ENCODE measurements around the gene TXK. TPM values are rescaled to one million over a fixed set of nuclear protein-coding genes. Genes with fewer than 3 reads are reported as not detected.

The TXK gene
- total and polyA plus RNA-seq, 3 donors from 2014 or later = 3.1 to 5.9 (median 3.6) TPM

DNA sequence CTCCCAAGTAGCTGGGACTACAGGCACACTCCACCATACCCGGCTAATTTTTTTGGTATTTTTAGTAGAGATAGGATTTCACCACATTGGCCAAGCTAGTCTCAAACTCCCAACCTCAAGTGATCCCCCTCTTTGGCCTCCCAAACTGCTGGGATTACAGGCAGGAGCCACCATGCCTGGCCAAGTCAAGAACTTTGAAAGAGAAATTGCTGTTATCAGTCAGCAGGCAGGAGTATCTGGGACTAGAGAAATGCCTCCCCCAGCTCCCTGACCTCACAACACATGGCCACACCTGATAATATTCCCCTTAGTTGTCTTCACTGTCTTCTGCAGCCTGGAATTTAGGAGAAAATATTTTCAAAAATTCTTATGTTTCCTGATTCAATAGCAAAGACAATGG lies 7.4 kb downstream of the TXK start:
- no peak for DNase-seq
- no peaks in the 10 kb centered on the region for H3K4me1 ChIP-seq
- 86 to 94% methylated on average over 1 of the region's 1 CpG for WGBS, 2 donors
- no peak overlapping the region for H3K4me3 ChIP-seq
- no peak overlapping the region for H3K27ac ChIP-seq
- no peaks in the 10 kb centered on the region for H3K36me3 ChIP-seq (ENCODE audit: low read depth, missing control alignments)
- TF ChIP-seq, protein P1, sequence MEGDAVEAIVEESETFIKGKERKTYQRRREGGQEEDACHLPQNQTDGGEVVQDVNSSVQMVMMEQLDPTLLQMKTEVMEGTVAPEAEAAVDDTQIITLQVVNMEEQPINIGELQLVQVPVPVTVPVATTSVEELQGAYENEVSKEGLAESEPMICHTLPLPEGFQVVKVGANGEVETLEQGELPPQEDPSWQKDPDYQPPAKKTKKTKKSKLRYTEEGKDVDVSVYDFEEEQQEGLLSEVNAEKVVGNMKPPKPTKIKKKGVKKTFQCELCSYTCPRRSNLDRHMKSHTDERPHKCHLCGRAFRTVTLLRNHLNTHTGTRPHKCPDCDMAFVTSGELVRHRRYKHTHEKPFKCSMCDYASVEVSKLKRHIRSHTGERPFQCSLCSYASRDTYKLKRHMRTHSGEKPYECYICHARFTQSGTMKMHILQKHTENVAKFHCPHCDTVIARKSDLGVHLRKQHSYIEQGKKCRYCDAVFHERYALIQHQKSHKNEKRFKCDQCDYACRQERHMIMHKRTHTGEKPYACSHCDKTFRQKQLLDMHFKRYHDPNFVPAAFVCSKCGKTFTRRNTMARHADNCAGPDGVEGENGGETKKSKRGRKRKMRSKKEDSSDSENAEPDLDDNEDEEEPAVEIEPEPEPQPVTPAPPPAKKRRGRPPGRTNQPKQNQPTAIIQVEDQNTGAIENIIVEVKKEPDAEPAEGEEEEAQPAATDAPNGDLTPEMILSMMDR (IDR thresholded peaks at IDR 0.05) = no peak
- no peak for TF ChIP-seq POLR2A (IDR thresholded peaks at IDR 0.05)
- intact Hi-C loops (cut with DNase I; ENCODE audit: low total_unique reads) = no loop called here
- H3K9me3 ChIP-seq = no peaks in the 10 kb centered on the region
- no peaks in the 10 kb centered on the region for H3K27me3 ChIP-seq

DNA sequence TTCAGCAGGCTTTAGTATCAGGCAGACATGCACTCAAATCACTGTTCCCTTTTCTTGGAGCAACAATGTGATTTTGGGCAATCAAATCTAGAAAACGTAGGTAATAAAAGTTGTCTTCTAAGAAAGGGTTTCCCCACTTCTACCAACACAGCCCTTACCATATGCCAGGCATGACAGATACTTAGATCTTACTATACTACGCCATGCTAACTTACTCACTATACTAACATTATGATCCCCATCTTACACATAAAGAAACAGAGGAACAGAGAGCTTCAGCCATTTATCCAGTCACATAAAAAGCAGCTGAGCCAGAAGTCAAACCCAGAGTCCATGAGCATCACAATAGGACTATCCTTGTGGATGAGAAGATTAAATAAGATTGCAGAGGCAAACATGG lies 9.2 kb downstream of the TXK start:
- no peak overlapping the region for H3K27ac ChIP-seq
- H3K36me3 ChIP-seq (ENCODE audit: low read depth, missing control alignments) = no peaks in the 10 kb centered on the region
- H3K27me3 ChIP-seq = no peaks in the 10 kb centered on the region
- TF ChIP-seq POLR2A (IDR thresholded peaks at IDR 0.05) = no peak
- TF ChIP-seq, protein P1 (IDR thresholded peaks at IDR 0.05) = no peak
- H3K9me3 ChIP-seq = no peaks in the 10 kb centered on the region
- DNase-seq = no peak
- no peak overlapping the region for H3K4me3 ChIP-seq
- no peaks in the 10 kb centered on the region for H3K4me1 ChIP-seq
- intact Hi-C loops (cut with DNase I; ENCODE audit: low total_unique reads) = no loop called here
- WGBS, 2 donors = 66 to 78% methylated on average over 2 of the region's 2 CpGs

DNA sequence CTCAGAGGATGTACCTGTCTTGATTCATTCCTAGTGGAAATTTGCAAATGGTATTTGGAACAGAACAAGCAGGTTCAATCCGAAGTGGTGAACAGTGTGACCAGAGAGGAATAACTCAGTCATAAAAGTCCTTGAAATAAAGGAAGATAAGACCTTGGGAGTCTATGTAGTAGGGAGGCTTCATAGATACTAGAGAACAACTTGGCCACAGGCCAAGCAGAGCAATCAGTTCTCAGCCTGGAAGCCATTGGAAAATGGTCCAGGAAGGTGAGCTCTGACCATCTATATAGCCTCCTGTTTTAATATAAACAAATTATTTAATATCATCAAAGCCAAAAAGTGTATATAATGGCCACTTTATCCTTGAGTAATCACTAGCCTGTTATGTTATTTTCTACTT lies 11.3 kb downstream of the TXK start:
- intact Hi-C loops (cut with DNase I; ENCODE audit: low total_unique reads) = no loop called here
- H3K9me3 ChIP-seq = no peaks in the 10 kb centered on the region
- DNase-seq = peak; percentile 25
- TF ChIP-seq, protein P1 (IDR thresholded peaks at IDR 0.05) = no peak
- no peak for TF ChIP-seq POLR2A (IDR thresholded peaks at IDR 0.05)
- H3K4me1 ChIP-seq = no peaks in the 10 kb centered on the region
- no peaks in the 10 kb centered on the region for H3K27me3 ChIP-seq
- H3K4me3 ChIP-seq = no peak overlapping the region
- WGBS, 2 donors = 39 to 50% methylated on average over 1 of the region's 1 CpG
- no peak overlapping the region for H3K27ac ChIP-seq
- H3K36me3 ChIP-seq (ENCODE audit: low read depth, missing control alignments) = no peaks in the 10 kb centered on the region

- WGBS, 2 donors = 96 to 97% methylated on average over 2 of the region's 2 CpGs
- H3K9me3 ChIP-seq = no peaks in the 10 kb centered on the region
- H3K27me3 ChIP-seq = no peaks in the 10 kb centered on the region
- no peaks in the 10 kb centered on the region for H3K36me3 ChIP-seq (ENCODE audit: low read depth, missing control alignments)
- no peak overlapping the region for H3K4me3 ChIP-seq
- intact Hi-C loops (cut with DNase I; ENCODE audit: low total_unique reads) = no loop called here
- no peak for TF ChIP-seq POLR2A (IDR thresholded peaks at IDR 0.05)
- TF ChIP-seq, protein P1 (IDR thresholded peaks at IDR 0.05) = no peak
- H3K4me1 ChIP-seq = no peaks in the 10 kb centered on the region
- no peak for DNase-seq
- H3K27ac ChIP-seq = no peak overlapping the region
Observed at GRCh38 chr4:48121180-48121579, 12.9 kb downstream of the TXK start.

DNA sequence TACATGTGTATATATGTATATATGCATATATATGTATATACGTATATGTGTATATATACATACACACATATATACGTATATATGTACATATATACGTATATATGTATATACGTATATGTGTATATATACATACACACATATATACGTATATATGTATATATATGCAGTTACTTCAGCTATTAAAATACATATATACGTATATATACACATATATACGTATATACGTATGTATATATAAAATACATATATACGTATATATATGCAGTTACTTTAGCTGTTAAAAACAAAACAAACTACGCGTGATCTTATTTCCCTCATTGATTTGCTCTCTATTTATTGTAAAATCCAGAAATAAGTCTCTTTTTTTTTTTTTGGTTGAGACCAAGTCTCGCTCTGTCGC lies 13.9 kb downstream of the TXK start:
- no peaks in the 10 kb centered on the region for H3K4me1 ChIP-seq
- H3K36me3 ChIP-seq (ENCODE audit: low read depth, missing control alignments) = no peaks in the 10 kb centered on the region
- no peak for DNase-seq
- H3K9me3 ChIP-seq = no peaks in the 10 kb centered on the region
- no peak overlapping the region for H3K27ac ChIP-seq
- 75 to 94% methylated on average over 13 of the region's 13 CpGs for WGBS, 2 donors
- no peak overlapping the region for H3K4me3 ChIP-seq
- intact Hi-C loops (cut with DNase I; ENCODE audit: low total_unique reads) = no loop called here
- H3K27me3 ChIP-seq = no peaks in the 10 kb centered on the region
- TF ChIP-seq, protein P1 (IDR thresholded peaks at IDR 0.05) = no peak
- no peak for TF ChIP-seq POLR2A (IDR thresholded peaks at IDR 0.05)
